DOHH2 (cell line): ENCODE results near the gene LCK.

Experiments
- H3F3A ChIP-seq: fragments of 200-600 bp; sonication (generic), shearing (Covaris generic); 2 replicates; pipeline ENCODE4 v1.6.0; 2016; ENCODE audit warnings: antibody characterized with exemption, mild to moderate bottlenecking; ENCODE audit not compliant: control insufficient read depth, insufficient read depth
- H3K27ac ChIP-seq: fragments of 200-600 bp; sonication (generic); 2 replicates; pipeline ENCODE4 v1.5.1; 2014; ENCODE audit warnings: low read depth, mild to moderate bottlenecking, low read length, moderate library complexity
- H3K27me3 ChIP-seq: fragments of 200-600 bp; sonication (generic); 2 replicates; pipeline ENCODE4 v1.6.1; 2014; ENCODE audit warnings: mild to moderate bottlenecking, low read length, mixed read lengths; ENCODE audit not compliant: control insufficient read depth
- H3K36me3 ChIP-seq: fragments of 200-600 bp; sonication (generic); 2 replicates; pipeline ENCODE4 v1.6.1; 2014; ENCODE audit warnings: mild to moderate bottlenecking, low read length, moderate library complexity, mixed read lengths; ENCODE audit not compliant: control insufficient read depth
- H3K4me1 ChIP-seq: fragments of 200-600 bp; sonication (generic); 2 replicates; pipeline ENCODE4 v1.6.1; 2014; ENCODE audit warnings: mild to moderate bottlenecking, low read length, mixed read lengths; ENCODE audit not compliant: control insufficient read depth
- H3K4me2 ChIP-seq: fragments of 200-600 bp; sonication (generic); 2 replicates; pipeline ENCODE4 v1.6.0; 2014; ENCODE audit warnings: mild to moderate bottlenecking, low read length, moderate library complexity
- H3K4me3 ChIP-seq: fragments of 200-600 bp; sonication (generic); 2 replicates; pipeline ENCODE4 v1.5.1; 2014; ENCODE audit warnings: mild to moderate bottlenecking, low read length, mixed read lengths
- H3K79me2 ChIP-seq: fragments of 200-600 bp; sonication (generic); 2 replicates; pipeline ENCODE4 v1.6.1; 2014; ENCODE audit warnings: mild to moderate bottlenecking, low read length, mixed read lengths; ENCODE audit not compliant: control insufficient read depth
- H3K9me2 ChIP-seq: fragments of 200-600 bp; sonication (generic); replicated peaks from 2 replicates; pipeline ENCODE4 v1.6.1; 2014; ENCODE audit warnings: mild to moderate bottlenecking, low read length, mixed read lengths; ENCODE audit not compliant: control insufficient read depth
- H3K9me3 ChIP-seq: fragments of 200-600 bp; sonication (generic); 2 replicates; pipeline ENCODE4 v1.6.1; 2014; ENCODE audit warnings: antibody characterized with exemption, low read length, mixed read lengths; ENCODE audit not compliant: control insufficient read depth, insufficient read depth
- H4K20me1 ChIP-seq: fragments of 200-600 bp; sonication (generic); 2 replicates; pipeline ENCODE4 v1.6.0; 2014; ENCODE audit warnings: low read depth, mild to moderate bottlenecking, antibody characterized with exemption, low read length, moderate library complexity; ENCODE audit not compliant: control insufficient read depth, insufficient read depth
- CTCF ChIP-seq: fragments of 200-600 bp; sonication (generic); IDR thresholded peaks from one replicate; pipeline ENCODE4 v1.5.1; 2014; ENCODE audit warnings: antibody characterized with exemption, mild to moderate bottlenecking, low read depth, low read length; ENCODE audit not compliant: poor library complexity, severe bottlenecking
- EZH2phosphoT487 ChIP-seq: fragments of 200-600 bp; sonication (generic); IDR thresholded peaks from 2 replicates; pipeline ENCODE4 v1.6.1; 2017; ENCODE audit warnings: borderline replicate concordance, mild to moderate bottlenecking, antibody characterized with exemption, low read length, moderate library complexity, mixed read lengths

LCK gene

GRCh38 chr1:32318127-32318869 lies 67.2 kb downstream of the LCK start:
- H3K79me2 ChIP-seq: peaks cover 70% of the 10 kb centered on the region
- H3K4me3 ChIP-seq: peak overlapping the region; percentile 66
- peak overlapping the region; percentile 82 for H3K4me2 ChIP-seq
- H3K27me3 ChIP-seq: no peaks in the 10 kb centered on the region
- TF ChIP-seq CTCF (no peak), EZH2phosphoT487 (no peak)
- peaks cover 98% of the 10 kb centered on the region for H3K4me1 ChIP-seq
- no peaks in the 10 kb centered on the region for H3K9me2 ChIP-seq
- H3K27ac ChIP-seq: peak overlapping the region; percentile 97
- H3K9me3 ChIP-seq: no peaks in the 10 kb centered on the region
- H3K36me3 ChIP-seq: peaks cover 62% of the 10 kb centered on the region
- H3F3A ChIP-seq: peaks cover 71% of the 10 kb centered on the region
- H4K20me1 ChIP-seq: no peaks in the 10 kb centered on the region

GRCh38 chr1:32321712-32322291 lies 70.7 kb downstream of the LCK start:
- H3K79me2 ChIP-seq: peaks cover 74% of the 10 kb centered on the region
- H3K4me3 ChIP-seq: peak overlapping the region; percentile 61
- H3F3A ChIP-seq: peaks cover 58% of the 10 kb centered on the region
- no peaks in the 10 kb centered on the region for H4K20me1 ChIP-seq
- no peaks in the 10 kb centered on the region for H3K9me3 ChIP-seq
- no peak for TF ChIP-seq EZH2phosphoT487
- TF ChIP-seq CTCF: no peak
- H3K4me2 ChIP-seq: peak overlapping the region; percentile 82
- peaks cover 77% of the 10 kb centered on the region for H3K4me1 ChIP-seq
- no peaks in the 10 kb centered on the region for H3K27me3 ChIP-seq
- peaks cover 86% of the 10 kb centered on the region for H3K36me3 ChIP-seq
- H3K9me2 ChIP-seq: no peaks in the 10 kb centered on the region
- H3K27ac ChIP-seq: peak overlapping the region; percentile 97

- no peaks in the 10 kb centered on the region for H3K9me2 ChIP-seq
- H3K4me2 ChIP-seq: no peak overlapping the region
- peaks cover 30% of the 10 kb centered on the region for H3F3A ChIP-seq
- no peak overlapping the region for H3K27ac ChIP-seq
- no peak for TF ChIP-seq EZH2phosphoT487
- TF ChIP-seq CTCF: no peak
- H4K20me1 ChIP-seq: no peaks in the 10 kb centered on the region
- no peak overlapping the region for H3K4me3 ChIP-seq
- peaks cover 23% of the 10 kb centered on the region for H3K4me1 ChIP-seq
- peaks cover 95% of the 10 kb centered on the region for H3K36me3 ChIP-seq
- no peaks in the 10 kb centered on the region for H3K27me3 ChIP-seq
- H3K9me3 ChIP-seq: no peaks in the 10 kb centered on the region
- H3K79me2 ChIP-seq: peaks cover 37% of the 10 kb centered on the region
Observed at GRCh38 chr1:32327204-32327603, 76.1 kb downstream of the LCK start.
